ENCODE measurements around the gene SSPN. TPM values are rescaled to one million over a fixed set of nuclear protein-coding genes. Genes with fewer than 3 reads are reported as not detected.

SSPN gene
- polyA plus RNA-seq, 1 donor from 2014 or later, result 0.26 TPM

- Histone ChIP-seq H3K36me3 (ENCODE audit: insufficient read depth, low read length) (no peaks in the 10 kb centered on the region), H3K9ac (ENCODE audit: low read length) (no peak overlapping the region), H3K27me3 (ENCODE audit: insufficient read depth, low read depth, low read length) (peaks cover 22% of the 10 kb centered on the region), H3F3A (ENCODE audit: insufficient read depth, low read length, poor library complexity, severe bottlenecking) (no peaks in the 10 kb centered on the region), H2AFZ (ENCODE audit: low read depth, low read length) (no peak overlapping the region), H3K9me2 (ENCODE audit: insufficient read depth, low read length) (no peaks in the 10 kb centered on the region), H3K4me2 (ENCODE audit: low read length) (no peak overlapping the region), H3K79me2 (replicated peaks; ENCODE audit: insufficient read depth, low read length) (no peaks in the 10 kb centered on the region), H3K27ac (ENCODE audit: low read length) (no peak overlapping the region), H3K9me3 (ENCODE audit: low read length) (no peaks in the 10 kb centered on the region), H3K4me3 (ENCODE audit: low read length) (peak overlapping the region; percentile 72), H4K20me1 (ENCODE audit: insufficient read depth) (no peaks in the 10 kb centered on the region)
- TF ChIP-seq CTCF (IDR thresholded peaks at IDR 0.05; ENCODE audit: poor library complexity, severe bottlenecking), result no peak
- TF ChIP-seq REST (IDR thresholded peaks at IDR 0.05; ENCODE audit: borderline replicate concordance), result no peak
- TF ChIP-seq TAF1 (IDR thresholded peaks at IDR 0.05; ENCODE audit: low read depth), result no peak
- no peak for TF ChIP-seq RAD21 (conservative IDR thresholded peaks at IDR 0.05)
- TF ChIP-seq SMC3 (conservative IDR thresholded peaks at IDR 0.05; ENCODE audit: poor library complexity), result no peak
- no peak for TF ChIP-seq POLR2AphosphoS5 (IDR thresholded peaks at IDR 0.05)
- no peak for TF ChIP-seq EP300 (conservative IDR thresholded peaks at IDR 0.05; ENCODE audit: poor library complexity, severe bottlenecking)
- no peak for TF ChIP-seq EZH2 (IDR thresholded peaks at IDR 0.05; ENCODE audit: borderline replicate concordance, insufficient read depth, low read length, poor library complexity, severe bottlenecking)
- TF ChIP-seq MXI1 (conservative IDR thresholded peaks at IDR 0.05; ENCODE audit: poor library complexity, severe bottlenecking), result no peak
Observed at GRCh38 chr12:26196421-26196716, 996 bp downstream of the SSPN start.

GRCh38 chr12:26197832-26198231, 2.5 kb downstream of the SSPN start:
- Histone ChIP-seq H3K4me3 (ENCODE audit: low read length) (no peak overlapping the region), H3K27ac (ENCODE audit: low read length) (no peak overlapping the region), H3K79me2 (replicated peaks; ENCODE audit: insufficient read depth, low read length) (no peaks in the 10 kb centered on the region), H3K9ac (ENCODE audit: low read length) (no peak overlapping the region), H3K4me2 (ENCODE audit: low read length) (no peak overlapping the region), H3K9me2 (ENCODE audit: insufficient read depth, low read length) (no peaks in the 10 kb centered on the region), H3F3A (ENCODE audit: insufficient read depth, low read length, poor library complexity, severe bottlenecking) (no peaks in the 10 kb centered on the region), H2AFZ (ENCODE audit: low read depth, low read length) (no peak overlapping the region), H4K20me1 (ENCODE audit: insufficient read depth) (no peaks in the 10 kb centered on the region), H3K9me3 (ENCODE audit: low read length) (no peaks in the 10 kb centered on the region), H3K27me3 (ENCODE audit: insufficient read depth, low read depth, low read length) (peaks cover 22% of the 10 kb centered on the region), H3K36me3 (ENCODE audit: insufficient read depth, low read length) (no peaks in the 10 kb centered on the region)
- no peak for TF ChIP-seq EZH2 (IDR thresholded peaks at IDR 0.05; ENCODE audit: borderline replicate concordance, insufficient read depth, low read length, poor library complexity, severe bottlenecking)
- no peak for TF ChIP-seq MXI1 (conservative IDR thresholded peaks at IDR 0.05; ENCODE audit: poor library complexity, severe bottlenecking)
- TF ChIP-seq TAF1 (IDR thresholded peaks at IDR 0.05; ENCODE audit: low read depth), result no peak
- no peak for TF ChIP-seq POLR2AphosphoS5 (IDR thresholded peaks at IDR 0.05)
- no peak for TF ChIP-seq CTCF (IDR thresholded peaks at IDR 0.05; ENCODE audit: poor library complexity, severe bottlenecking)
- TF ChIP-seq SMC3 (conservative IDR thresholded peaks at IDR 0.05; ENCODE audit: poor library complexity), result no peak
- no peak for TF ChIP-seq EP300 (conservative IDR thresholded peaks at IDR 0.05; ENCODE audit: poor library complexity, severe bottlenecking)
- no peak for TF ChIP-seq RAD21 (conservative IDR thresholded peaks at IDR 0.05)
- TF ChIP-seq REST (IDR thresholded peaks at IDR 0.05; ENCODE audit: borderline replicate concordance), result no peak

All from neural cell (in vitro differentiated cells).